Progenitor cell of endocrine pancreas (in vitro differentiated cells): ENCODE data around the gene CLDND1. TPM values are rescaled to one million over a fixed set of nuclear protein-coding genes. Genes with fewer than 3 reads are reported as not detected.

Experiments used
- DNase-seq: peaks from one replicate; pipeline ENCODE4 v3.0.0; 2021; ENCODE audit warnings: low spot score; ENCODE audit not compliant: unreplicated experiment
- H3K27ac Mint-ChIP-seq: 2 replicates; pipeline ENCODE4 v1.8.0; 2021; ENCODE audit warnings: mild to moderate bottlenecking, moderate library complexity, mixed read lengths
- H3K27me3 Mint-ChIP-seq: 2 replicates; pipeline ENCODE4 v1.8.0; 2021; ENCODE audit warnings: mixed read lengths
- H3K36me3 Mint-ChIP-seq: 2 replicates; pipeline ENCODE4 v1.8.0; 2022; ENCODE audit warnings: mixed read lengths; ENCODE audit not compliant: insufficient read depth
- H3K4me1 Mint-ChIP-seq: 2 replicates; pipeline ENCODE4 v1.8.0; 2021; ENCODE audit warnings: low read depth, mixed read lengths
- H3K4me3 Mint-ChIP-seq: 2 replicates; pipeline ENCODE4 v1.8.0; 2021; ENCODE audit warnings: low read depth, mild to moderate bottlenecking, moderate library complexity, mixed read lengths
- H3K9me3 Mint-ChIP-seq: 2 replicates; pipeline ENCODE4 v1.8.0; 2021; ENCODE audit warnings: low read depth, mixed read lengths
- total RNA-seq: library from RNA; stranded (reverse); gene quantifications from 2 replicates; pipeline ENCODE4 v1.2.1, GENCODE V29; 2021
- TF ChIP-seq, protein P1 (sequence below): fragments of 200-600 bp; sonication (generic); IDR thresholded peaks from one replicate; pipeline ENCODE4 v1.5.0; 2021; ENCODE audit warnings: antibody characterized with exemption, mild to moderate bottlenecking; ENCODE audit not compliant: unreplicated experiment

CLDND1 gene
- total RNA-seq, 1 donor from 2014 or later = 101 TPM

DNA sequence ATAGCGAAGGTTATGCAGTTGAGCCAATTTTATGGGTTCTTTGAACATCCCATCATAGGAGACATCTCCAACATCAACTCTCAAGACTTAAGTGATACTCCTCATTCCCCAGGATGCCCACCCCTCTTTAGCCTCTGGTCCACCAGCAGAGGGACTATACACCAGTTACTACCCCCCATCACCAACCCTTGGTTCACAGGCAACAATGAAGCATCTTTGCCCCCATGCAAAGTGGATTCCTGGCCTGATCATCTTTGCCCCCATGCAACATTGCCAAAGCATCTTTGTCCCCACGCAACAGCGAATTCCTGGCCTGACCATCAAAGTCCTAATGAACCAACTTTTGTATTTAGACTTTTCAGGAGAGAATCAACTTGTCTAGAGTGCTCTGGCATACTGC lies 28.1 kb upstream of the CLDND1 start:
- Mint-ChIP-seq H3K27me3 (no peaks in the 10 kb centered on the region), H3K36me3 (no peaks in the 10 kb centered on the region), H3K27ac (no peak overlapping the region), H3K9me3 (no peaks in the 10 kb centered on the region), H3K4me3 (no peak overlapping the region), H3K4me1 (no peaks in the 10 kb centered on the region)
- TF ChIP-seq, protein P1, sequence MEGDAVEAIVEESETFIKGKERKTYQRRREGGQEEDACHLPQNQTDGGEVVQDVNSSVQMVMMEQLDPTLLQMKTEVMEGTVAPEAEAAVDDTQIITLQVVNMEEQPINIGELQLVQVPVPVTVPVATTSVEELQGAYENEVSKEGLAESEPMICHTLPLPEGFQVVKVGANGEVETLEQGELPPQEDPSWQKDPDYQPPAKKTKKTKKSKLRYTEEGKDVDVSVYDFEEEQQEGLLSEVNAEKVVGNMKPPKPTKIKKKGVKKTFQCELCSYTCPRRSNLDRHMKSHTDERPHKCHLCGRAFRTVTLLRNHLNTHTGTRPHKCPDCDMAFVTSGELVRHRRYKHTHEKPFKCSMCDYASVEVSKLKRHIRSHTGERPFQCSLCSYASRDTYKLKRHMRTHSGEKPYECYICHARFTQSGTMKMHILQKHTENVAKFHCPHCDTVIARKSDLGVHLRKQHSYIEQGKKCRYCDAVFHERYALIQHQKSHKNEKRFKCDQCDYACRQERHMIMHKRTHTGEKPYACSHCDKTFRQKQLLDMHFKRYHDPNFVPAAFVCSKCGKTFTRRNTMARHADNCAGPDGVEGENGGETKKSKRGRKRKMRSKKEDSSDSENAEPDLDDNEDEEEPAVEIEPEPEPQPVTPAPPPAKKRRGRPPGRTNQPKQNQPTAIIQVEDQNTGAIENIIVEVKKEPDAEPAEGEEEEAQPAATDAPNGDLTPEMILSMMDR = no peak
- no peak for DNase-seq

DNA sequence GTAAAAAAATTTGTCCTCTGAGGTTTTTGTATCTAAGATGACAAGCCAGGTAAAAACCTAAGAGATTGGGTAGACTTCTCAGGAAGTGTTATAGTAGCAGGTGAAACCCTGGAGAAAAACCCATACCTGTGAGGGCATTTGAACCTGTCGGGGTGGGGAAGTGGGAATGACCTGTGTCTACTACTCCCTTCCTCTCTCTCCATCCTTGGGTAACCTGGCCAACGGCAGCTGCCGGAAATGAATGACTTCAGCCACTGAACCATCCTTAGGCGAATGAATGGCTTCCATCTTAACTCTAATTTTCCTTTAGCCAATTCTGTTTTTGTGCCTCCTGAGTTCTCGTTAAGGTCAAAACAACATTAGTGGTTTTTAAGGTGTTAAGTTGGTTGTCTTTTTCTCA lies 25.8 kb upstream of the CLDND1 start:
- Mint-ChIP-seq H3K27me3 (no peaks in the 10 kb centered on the region), H3K36me3 (no peaks in the 10 kb centered on the region), H3K4me1 (no peaks in the 10 kb centered on the region), H3K4me3 (no peak overlapping the region), H3K9me3 (no peaks in the 10 kb centered on the region), H3K27ac (no peak overlapping the region)
- TF ChIP-seq, protein P1 = no peak
- DNase-seq = no peak

DNA sequence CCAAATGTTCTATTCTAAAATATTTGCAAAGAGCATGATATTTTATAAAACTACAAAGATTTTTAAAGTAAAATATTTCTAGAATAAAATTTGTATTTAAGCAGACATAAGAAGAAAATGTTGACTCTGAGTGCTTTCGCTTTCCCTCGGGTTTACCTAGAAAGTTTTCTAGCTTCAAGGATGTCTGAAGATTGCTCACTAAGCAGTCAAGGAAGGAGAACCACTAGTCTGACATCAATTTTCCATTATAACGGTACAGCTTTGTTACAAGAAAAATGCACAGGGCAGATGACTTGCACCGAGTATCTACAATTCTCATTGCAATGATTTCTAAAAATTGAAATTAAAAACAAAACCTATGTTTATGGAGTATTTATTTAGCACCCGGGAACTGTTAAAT lies 23.2 kb upstream of the CLDND1 start:
- Mint-ChIP-seq H3K4me3 (no peak overlapping the region), H3K9me3 (no peaks in the 10 kb centered on the region), H3K36me3 (no peaks in the 10 kb centered on the region), H3K4me1 (no peaks in the 10 kb centered on the region), H3K27me3 (no peaks in the 10 kb centered on the region), H3K27ac (no peak overlapping the region)
- TF ChIP-seq, protein P1 = no peak
- DNase-seq = no peak

GRCh38 chr3:98542623-98543022 lies 19.9 kb upstream of the CLDND1 start:
- TF ChIP-seq, protein P1 = no peak
- no peak for DNase-seq
- no peak overlapping the region for H3K27ac Mint-ChIP-seq
- H3K36me3 Mint-ChIP-seq = no peaks in the 10 kb centered on the region
- H3K27me3 Mint-ChIP-seq = no peaks in the 10 kb centered on the region
- H3K4me1 Mint-ChIP-seq = no peaks in the 10 kb centered on the region
- no peaks in the 10 kb centered on the region for H3K9me3 Mint-ChIP-seq
- no peak overlapping the region for H3K4me3 Mint-ChIP-seq

DNA sequence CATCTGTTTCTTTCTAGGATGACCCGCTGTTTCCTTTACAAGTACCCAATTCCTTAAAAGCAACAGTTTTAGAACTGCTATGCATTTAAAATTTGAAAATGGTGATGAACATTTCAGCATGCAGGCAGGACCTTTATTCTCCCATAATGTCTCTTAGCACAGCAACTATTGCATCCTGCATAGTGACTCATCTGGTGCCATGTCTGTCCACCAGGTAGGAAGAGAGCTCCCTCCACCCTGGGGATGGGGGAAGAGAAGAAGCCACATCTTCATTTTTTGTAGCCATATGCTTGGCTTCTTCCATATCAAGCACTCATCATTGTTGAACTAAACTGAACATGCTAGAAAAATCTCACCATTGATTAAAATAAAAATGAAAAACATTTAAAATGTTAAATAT lies 19.0 kb upstream of the CLDND1 start:
- H3K4me1 Mint-ChIP-seq = no peaks in the 10 kb centered on the region
- H3K27ac Mint-ChIP-seq = no peak overlapping the region
- no peaks in the 10 kb centered on the region for H3K9me3 Mint-ChIP-seq
- TF ChIP-seq, protein P1 = no peak
- no peaks in the 10 kb centered on the region for H3K36me3 Mint-ChIP-seq
- no peak for DNase-seq
- no peak overlapping the region for H3K4me3 Mint-ChIP-seq
- no peaks in the 10 kb centered on the region for H3K27me3 Mint-ChIP-seq

- Mint-ChIP-seq H3K4me3 (no peak overlapping the region), H3K27ac (no peak overlapping the region), H3K36me3 (no peaks in the 10 kb centered on the region), H3K4me1 (no peaks in the 10 kb centered on the region), H3K9me3 (no peaks in the 10 kb centered on the region), H3K27me3 (no peaks in the 10 kb centered on the region)
- DNase-seq = no peak
- TF ChIP-seq, protein P1 = no peak
These were observed 17.6 kb upstream of the CLDND1 start for GRCh38 chr3:98540346-98540745.
